AG09319 (cell line): ENCODE results near the gene MGP.

Experiments
- DNase-seq: peaks from one replicate; pipeline ENCODE4 v3.0.0-alpha.2; 2010; ENCODE audit warnings: low read depth; ENCODE audit errors: extremely low read depth
- CTCF ChIP-seq: IDR thresholded peaks from 2 replicates; pipeline ENCODE4 v1.5.1; 2011; ENCODE audit warnings: low read depth, mild to moderate bottlenecking, inconsistent platforms, low read length, moderate library complexity

Gene MGP

GRCh38 chr12:14878488-14878887, 7.2 kb downstream of the MGP start:
- DNase-seq: no peak
- no peak for TF ChIP-seq CTCF

- no peak for TF ChIP-seq CTCF
- DNase-seq: no peak
Measured at GRCh38 chr12:14876833-14877232, 8.8 kb downstream of the MGP start.

- no peak for TF ChIP-seq CTCF
- no peak for DNase-seq
Measured at GRCh38 chr12:14874882-14875281, 10.8 kb downstream of the MGP start.

- DNase-seq: no peak
- no peak for TF ChIP-seq CTCF
Measured at GRCh38 chr12:14873440-14874185, 12.0 kb downstream of the MGP start.

GRCh38 chr12:14871886-14872285, 13.8 kb downstream of the MGP start:
- no peak for TF ChIP-seq CTCF
- DNase-seq: no peak

GRCh38 chr12:14871247-14871646, 14.4 kb downstream of the MGP start:
- no peak for TF ChIP-seq CTCF
- DNase-seq: no peak

GRCh38 chr12:14868916-14869506, 16.6 kb downstream of the MGP start:
- DNase-seq: no peak
- no peak for TF ChIP-seq CTCF
